GM12874 (cell line): ENCODE data around the gene TMEM151A.

Experiments
- CTCF ChIP-seq: IDR thresholded peaks from 2 replicates; pipeline ENCODE4 v1.5.1; 2011; ENCODE audit warnings: low read depth, mild to moderate bottlenecking, control low read depth, low read length, moderate library complexity; ENCODE audit not compliant: insufficient read depth

Gene TMEM151A

GRCh38 chr11:66268952-66269905 is 22.5 kb upstream of the TMEM151A start:
- TF ChIP-seq CTCF: no peak

DNA sequence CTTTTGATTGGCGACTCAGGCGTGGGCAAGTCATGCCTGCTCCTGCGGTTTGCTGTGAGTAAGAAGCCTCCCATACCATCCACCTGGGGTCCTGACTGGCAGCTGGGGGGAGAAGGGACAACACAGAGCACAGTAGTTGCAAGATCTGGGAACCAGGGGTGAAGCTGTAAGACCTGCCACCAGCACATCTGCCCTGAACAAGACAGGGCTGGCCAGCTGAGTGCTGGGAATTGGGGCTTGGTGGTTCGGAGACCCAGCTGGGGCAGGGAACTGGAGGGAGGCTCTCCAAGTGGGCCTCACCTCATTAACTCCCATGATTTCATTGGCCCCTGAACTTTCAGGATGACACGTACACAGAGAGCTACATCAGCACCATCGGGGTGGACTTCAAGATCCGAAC is 19.9 kb upstream of the TMEM151A start:
- TF ChIP-seq CTCF: no peak

DNA sequence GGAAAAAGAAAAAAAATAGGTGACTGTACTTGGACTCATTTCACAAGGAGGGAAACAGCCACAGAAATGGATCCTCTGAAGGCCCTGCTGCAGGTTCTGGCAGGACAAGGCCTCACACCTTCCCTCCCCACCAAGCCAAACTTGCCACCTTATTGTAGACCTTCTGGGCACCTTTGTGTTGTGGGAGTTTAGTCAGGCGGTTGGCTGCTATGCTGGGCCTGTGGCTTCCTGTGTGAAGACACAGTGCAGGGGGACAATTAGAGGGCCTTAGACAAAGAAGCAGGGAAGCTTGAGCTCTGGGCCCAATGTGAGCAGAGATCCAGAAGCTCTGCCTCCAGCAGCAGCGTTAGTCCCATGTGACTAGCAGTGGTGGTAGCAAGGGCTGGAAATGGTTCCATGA is 19.1 kb upstream of the TMEM151A start:
- TF ChIP-seq CTCF: no peak

DNA sequence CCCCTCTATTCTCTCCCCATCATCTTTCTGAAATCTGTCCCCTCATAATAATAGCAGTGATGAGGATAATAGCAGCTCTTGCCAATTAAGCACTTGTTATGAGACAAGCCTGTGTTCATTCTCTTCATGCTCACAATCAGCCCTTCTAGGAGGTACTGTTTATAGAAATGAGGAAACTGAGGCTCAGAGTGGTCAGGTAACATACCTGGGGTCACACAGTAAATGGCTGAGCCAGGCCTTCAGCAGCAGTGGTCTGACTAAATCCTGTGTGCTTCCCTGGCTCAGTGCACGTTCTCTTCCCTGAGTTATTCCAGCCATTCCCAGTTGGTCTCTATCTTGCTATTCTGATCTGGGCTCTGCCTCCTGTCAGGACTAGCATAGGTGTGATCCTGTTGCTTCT is 17.5 kb upstream of the TMEM151A start:
- no peak for TF ChIP-seq CTCF

DNA sequence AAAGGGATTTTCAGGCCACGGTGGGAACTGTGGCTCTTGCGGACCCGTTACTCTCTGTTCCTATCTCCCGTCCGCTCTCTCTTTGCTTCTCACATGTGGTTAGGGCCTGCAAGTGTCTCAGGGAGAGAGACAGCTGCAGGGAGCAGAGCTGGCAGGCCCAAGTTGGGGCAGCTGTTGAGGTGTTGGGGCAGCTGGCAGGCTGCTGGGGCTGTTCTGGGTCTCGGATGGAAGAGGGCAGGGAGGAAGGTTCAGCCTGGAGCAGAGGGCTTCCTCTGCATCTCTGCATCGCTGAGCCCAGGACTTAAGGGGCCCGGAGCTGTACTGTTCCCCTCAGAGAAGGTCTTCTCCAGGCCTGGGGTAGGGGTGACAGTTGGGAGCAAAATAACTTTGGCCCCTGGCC is 16.3 kb upstream of the TMEM151A start:
- TF ChIP-seq CTCF: no peak

- TF ChIP-seq CTCF: no peak
Observed at GRCh38 chr11:66275984-66276612, 15.6 kb upstream of the TMEM151A start.

- TF ChIP-seq CTCF: no peak
Observed at GRCh38 chr11:66277471-66278362, 14.0 kb upstream of the TMEM151A start, which contains the start of gene CNIH2. Gene CNIH2 (plus strand): TSS chr11:66278175. CDS start chr11:66278457, 282 bp downstream.
